WTC11 (cell line): ENCODE data around the gene WDR38. TPM values are rescaled to one million over a fixed set of nuclear protein-coding genes. Genes with fewer than 3 reads are reported as not detected.
A peak's percentile ranks its signal among the peaks of the same experiment; 100 is the strongest.

Source experiments
- ATAC-seq: fragments of 200-7000 bp; cut with Tn5 transposase; 2 replicates; pipeline ENCODE4 v1.10.0; 2021; ENCODE audit warnings: mild to moderate bottlenecking, moderate library complexity
- CTCF ChIA-PET: fragments of 300-600 bp; sonication (Branson Sonifier 250); formaldehyde crosslinking; loops from one replicate; lab custom pipeline; 2021; ENCODE audit warnings: antibody characterized with exemption; lab: Charles Lee
- POLR2A ChIA-PET: fragments of 350-600 bp; sonication (Branson Sonifier 250); formaldehyde crosslinking; loops from one replicate; lab custom pipeline; 2021; ENCODE audit warnings: antibody characterized with exemption; lab: Charles Lee
- DNase-seq: peaks from one replicate; pipeline ENCODE4 v3.0.0; 2021; ENCODE audit warnings: low spot score
- H3K27ac Mint-ChIP-seq: 2 replicates; pipeline ENCODE4 v1.8.0; 2021; ENCODE audit warnings: mixed read lengths
- H3K27me3 Mint-ChIP-seq: 2 replicates; pipeline ENCODE4 v1.8.0; 2021; ENCODE audit warnings: low read depth, mild to moderate bottlenecking, moderate library complexity, mixed read lengths
- H3K36me3 Mint-ChIP-seq: 2 replicates; pipeline ENCODE4 v1.8.0; 2021; ENCODE audit warnings: mixed read lengths
- H3K4me1 Mint-ChIP-seq: 2 replicates; pipeline ENCODE4 v1.8.0; 2022; ENCODE audit warnings: mixed read lengths
- H3K4me3 Mint-ChIP-seq: 2 replicates; pipeline ENCODE4 v1.8.0; 2021; ENCODE audit warnings: mild to moderate bottlenecking, moderate library complexity, mixed read lengths
- H3K9me3 Mint-ChIP-seq: 2 replicates; pipeline ENCODE4 v1.8.0; 2021; ENCODE audit warnings: mixed read lengths
- ESRRA ChIP-seq: sonication (generic); formaldehyde crosslinking; IDR thresholded peaks from 2 replicates; pipeline ENCODE4 v1.8.1; 2022; ENCODE audit warnings: mild to moderate bottlenecking, missing genetic modification reagents, borderline replicate concordance
- FOXP1 ChIP-seq: sonication (generic); formaldehyde crosslinking; IDR thresholded peaks from 2 replicates; pipeline ENCODE4 v1.8.0; 2022; ENCODE audit warnings: missing genetic modification reagents, mild to moderate bottlenecking, moderate library complexity, borderline replicate concordance
- JAZF1 ChIP-seq: fragments of 250-450 bp; sonication (Bioruptor Pico); IDR thresholded peaks from 2 replicates; pipeline ENCODE4 v1.9.0; 2021; ENCODE audit warnings: moderate library complexity, mild to moderate bottlenecking, inconsistent platforms
- SMAD3 ChIP-seq: sonication (generic); formaldehyde crosslinking; IDR thresholded peaks from 2 replicates; pipeline ENCODE4 v1.8.0; 2022; ENCODE audit warnings: missing genetic modification reagents, mild to moderate bottlenecking, borderline replicate concordance
- SP1 ChIP-seq: sonication (generic); formaldehyde crosslinking; conservative IDR thresholded peaks from 2 replicates; pipeline ENCODE4 v1.8.1; 2022; ENCODE audit warnings: missing genetic modification reagents
- ZNF232 ChIP-seq: sonication (generic); formaldehyde crosslinking; IDR thresholded peaks from 2 replicates; pipeline ENCODE4 v1.8.0; 2022; ENCODE audit warnings: mild to moderate bottlenecking, missing genetic modification reagents
- ZNF416 ChIP-seq: fragments of 250-450 bp; sonication (Bioruptor Pico); IDR thresholded peaks from 2 replicates; pipeline ENCODE4 v1.9.0; 2021; ENCODE audit warnings: mild to moderate bottlenecking, inconsistent platforms
- total RNA-seq: library from RNA; stranded (reverse); gene quantifications from 3 replicates; pipeline ENCODE4 v1.2.3, GENCODE V29; 2021
- TF ChIP-seq, protein P1 (sequence below): sonication (generic); formaldehyde crosslinking; IDR thresholded peaks from 2 replicates; pipeline ENCODE4 v1.8.0; 2022; ENCODE audit warnings: mild to moderate bottlenecking, missing genetic modification reagents
- TF ChIP-seq, protein P2 (sequence below): sonication (generic); formaldehyde crosslinking; IDR thresholded peaks from 2 replicates; pipeline ENCODE4 v1.8.1; 2022; ENCODE audit warnings: mild to moderate bottlenecking, missing genetic modification reagents, moderate library complexity, borderline replicate concordance
- TF ChIP-seq, protein P3 (sequence below): sonication (generic); formaldehyde crosslinking; IDR thresholded peaks from 2 replicates; pipeline ENCODE4 v1.8.1; 2023; ENCODE audit warnings: mild to moderate bottlenecking, moderate library complexity, missing genetic modification reagents
- TF ChIP-seq, protein P4 (sequence below): sonication (generic); formaldehyde crosslinking; conservative IDR thresholded peaks from 2 replicates; pipeline ENCODE4 v1.8.1; 2023; ENCODE audit warnings: mild to moderate bottlenecking, low read depth, missing genetic modification reagents, moderate library complexity
- TF ChIP-seq, protein P5 (sequence below): sonication (generic); formaldehyde crosslinking; IDR thresholded peaks from 2 replicates; pipeline ENCODE4 v1.8.1; 2023; ENCODE audit warnings: mild to moderate bottlenecking, missing genetic modification reagents

Gene WDR38
- total RNA-seq, 1 experiment from 2014 or later = not detected

DNA sequence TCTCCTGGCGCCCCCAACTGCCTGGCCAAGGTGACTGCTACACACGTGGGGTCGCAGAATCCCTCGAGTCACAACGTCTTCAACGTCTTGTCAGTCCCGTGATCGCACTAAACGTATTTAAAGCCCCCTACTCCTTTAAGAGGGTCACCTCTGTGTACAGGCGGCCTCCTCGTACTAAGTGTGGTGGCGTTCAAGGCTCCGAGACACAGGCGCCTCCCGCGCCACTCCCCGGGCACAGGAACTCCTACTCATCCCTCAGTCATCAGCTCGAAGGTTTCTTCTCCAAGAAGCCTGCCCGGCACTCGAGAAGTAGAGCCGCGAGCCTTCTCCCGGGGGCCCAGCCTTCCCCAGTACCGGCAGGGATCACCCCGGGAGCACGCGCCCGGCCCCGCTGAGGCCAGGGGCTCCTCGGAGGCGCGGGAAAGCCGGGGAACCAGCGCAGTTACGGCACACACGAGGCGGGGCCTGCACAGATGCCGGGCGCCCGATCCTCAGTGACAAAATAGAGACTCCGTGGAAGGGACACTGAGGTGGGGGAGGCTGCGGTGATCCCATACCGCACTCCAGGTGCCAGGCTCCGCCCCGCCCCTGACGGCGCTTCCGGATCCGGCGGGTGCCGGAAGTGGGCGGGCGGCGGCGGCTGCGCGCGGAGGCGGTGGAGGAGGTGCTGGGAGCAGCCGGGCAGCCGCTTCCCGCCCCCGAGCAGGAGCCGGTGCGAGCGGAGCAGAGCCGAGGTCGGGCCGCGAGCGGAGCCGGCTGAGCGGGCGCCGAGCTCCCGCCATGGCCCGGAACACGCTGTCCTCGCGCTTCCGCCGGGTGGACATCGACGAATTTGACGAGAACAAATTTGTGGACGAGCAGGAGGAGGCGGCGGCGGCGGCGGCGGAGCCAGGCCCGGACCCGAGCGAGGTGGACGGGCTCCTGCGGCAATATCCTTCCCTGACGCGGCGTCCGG is 15.5 kb downstream of the WDR38 start (continued):
- TF ChIP-seq, protein P1, sequence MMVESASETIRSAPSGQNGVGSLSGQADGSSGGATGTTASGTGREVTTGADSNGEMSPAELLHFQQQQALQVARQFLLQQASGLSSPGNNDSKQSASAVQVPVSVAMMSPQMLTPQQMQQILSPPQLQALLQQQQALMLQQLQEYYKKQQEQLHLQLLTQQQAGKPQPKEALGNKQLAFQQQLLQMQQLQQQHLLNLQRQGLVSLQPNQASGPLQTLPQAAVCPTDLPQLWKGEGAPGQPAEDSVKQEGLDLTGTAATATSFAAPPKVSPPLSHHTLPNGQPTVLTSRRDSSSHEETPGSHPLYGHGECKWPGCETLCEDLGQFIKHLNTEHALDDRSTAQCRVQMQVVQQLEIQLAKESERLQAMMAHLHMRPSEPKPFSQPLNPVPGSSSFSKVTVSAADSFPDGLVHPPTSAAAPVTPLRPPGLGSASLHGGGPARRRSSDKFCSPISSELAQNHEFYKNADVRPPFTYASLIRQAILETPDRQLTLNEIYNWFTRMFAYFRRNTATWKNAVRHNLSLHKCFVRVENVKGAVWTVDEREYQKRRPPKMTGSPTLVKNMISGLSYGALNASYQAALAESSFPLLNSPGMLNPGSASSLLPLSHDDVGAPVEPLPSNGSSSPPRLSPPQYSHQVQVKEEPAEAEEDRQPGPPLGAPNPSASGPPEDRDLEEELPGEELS (CRISPR knock-in tag) = peak; percentile 32; the same call in 1 of the 2 replicates
- TF ChIP-seq, protein P2, sequence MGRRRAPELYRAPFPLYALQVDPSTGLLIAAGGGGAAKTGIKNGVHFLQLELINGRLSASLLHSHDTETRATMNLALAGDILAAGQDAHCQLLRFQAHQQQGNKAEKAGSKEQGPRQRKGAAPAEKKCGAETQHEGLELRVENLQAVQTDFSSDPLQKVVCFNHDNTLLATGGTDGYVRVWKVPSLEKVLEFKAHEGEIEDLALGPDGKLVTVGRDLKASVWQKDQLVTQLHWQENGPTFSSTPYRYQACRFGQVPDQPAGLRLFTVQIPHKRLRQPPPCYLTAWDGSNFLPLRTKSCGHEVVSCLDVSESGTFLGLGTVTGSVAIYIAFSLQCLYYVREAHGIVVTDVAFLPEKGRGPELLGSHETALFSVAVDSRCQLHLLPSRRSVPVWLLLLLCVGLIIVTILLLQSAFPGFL = no peak
- TF ChIP-seq ZNF232 (CRISPR knock-in tag) (no peak), ESRRA (CRISPR knock-in tag) (0 out of 2 replicates have a peak, but pooled peaks have one; percentile 13), SP1 (CRISPR knock-in tag) (peak; percentile 97), ZNF416 (CRISPR knock-in tag) (no peak), JAZF1 (no peak)
- TF ChIP-seq, protein P3, sequence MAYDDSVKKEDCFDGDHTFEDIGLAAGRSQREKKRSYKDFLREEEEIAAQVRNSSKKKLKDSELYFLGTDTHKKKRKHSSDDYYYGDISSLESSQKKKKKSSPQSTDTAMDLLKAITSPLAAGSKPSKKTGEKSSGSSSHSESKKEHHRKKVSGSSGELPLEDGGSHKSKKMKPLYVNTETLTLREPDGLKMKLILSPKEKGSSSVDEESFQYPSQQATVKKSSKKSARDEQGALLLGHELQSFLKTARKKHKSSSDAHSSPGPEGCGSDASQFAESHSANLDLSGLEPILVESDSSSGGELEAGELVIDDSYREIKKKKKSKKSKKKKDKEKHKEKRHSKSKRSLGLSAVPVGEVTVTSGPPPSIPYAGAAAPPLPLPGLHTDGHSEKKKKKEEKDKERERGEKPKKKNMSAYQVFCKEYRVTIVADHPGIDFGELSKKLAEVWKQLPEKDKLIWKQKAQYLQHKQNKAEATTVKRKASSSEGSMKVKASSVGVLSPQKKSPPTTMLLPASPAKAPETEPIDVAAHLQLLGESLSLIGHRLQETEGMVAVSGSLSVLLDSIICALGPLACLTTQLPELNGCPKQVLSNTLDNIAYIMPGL = peak; percentile 63; the same call in 1 of the 2 replicates
- TF ChIP-seq, protein P4, sequence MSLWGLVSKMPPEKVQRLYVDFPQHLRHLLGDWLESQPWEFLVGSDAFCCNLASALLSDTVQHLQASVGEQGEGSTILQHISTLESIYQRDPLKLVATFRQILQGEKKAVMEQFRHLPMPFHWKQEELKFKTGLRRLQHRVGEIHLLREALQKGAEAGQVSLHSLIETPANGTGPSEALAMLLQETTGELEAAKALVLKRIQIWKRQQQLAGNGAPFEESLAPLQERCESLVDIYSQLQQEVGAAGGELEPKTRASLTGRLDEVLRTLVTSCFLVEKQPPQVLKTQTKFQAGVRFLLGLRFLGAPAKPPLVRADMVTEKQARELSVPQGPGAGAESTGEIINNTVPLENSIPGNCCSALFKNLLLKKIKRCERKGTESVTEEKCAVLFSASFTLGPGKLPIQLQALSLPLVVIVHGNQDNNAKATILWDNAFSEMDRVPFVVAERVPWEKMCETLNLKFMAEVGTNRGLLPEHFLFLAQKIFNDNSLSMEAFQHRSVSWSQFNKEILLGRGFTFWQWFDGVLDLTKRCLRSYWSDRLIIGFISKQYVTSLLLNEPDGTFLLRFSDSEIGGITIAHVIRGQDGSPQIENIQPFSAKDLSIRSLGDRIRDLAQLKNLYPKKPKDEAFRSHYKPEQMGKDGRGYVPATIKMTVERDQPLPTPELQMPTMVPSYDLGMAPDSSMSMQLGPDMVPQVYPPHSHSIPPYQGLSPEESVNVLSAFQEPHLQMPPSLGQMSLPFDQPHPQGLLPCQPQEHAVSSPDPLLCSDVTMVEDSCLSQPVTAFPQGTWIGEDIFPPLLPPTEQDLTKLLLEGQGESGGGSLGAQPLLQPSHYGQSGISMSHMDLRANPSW = 0 out of 2 replicates have a peak, but pooled peaks have one; percentile 79

DNA sequence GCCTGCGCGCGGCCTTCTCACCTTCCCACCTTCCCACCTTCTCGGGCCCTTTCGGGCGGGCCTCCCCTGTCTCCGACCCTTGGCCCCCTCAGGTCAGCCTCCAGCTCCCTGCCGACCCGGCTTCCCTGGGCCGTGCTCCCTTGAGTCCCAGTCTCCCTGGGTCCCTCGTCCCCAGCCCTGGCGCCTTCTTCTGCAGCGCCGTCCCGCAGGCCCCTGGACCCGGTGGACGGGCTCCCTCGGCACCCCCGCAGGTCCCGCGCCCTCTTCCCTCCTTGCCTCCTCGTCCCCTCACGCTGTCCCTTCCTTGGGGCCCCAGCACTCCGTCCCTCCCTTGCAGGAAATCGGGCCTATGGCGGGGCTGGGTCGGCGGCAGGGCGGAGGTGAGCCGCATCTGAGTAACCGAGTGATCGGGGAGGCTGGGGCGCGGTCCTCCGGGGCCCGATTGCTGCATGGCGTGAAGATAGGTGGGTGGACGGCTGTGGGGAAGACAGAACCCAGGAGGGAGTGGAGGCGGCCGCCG is 16.3 kb downstream of the WDR38 start:
- CTCF ChIA-PET = interaction anchor here (0.8 to 1.4 kb wide), 3 partner anchors 13 to 92 kb away, joined by 3 to 4 read pairs (median 4); partner anchors contain the start of genes OLFML2A and WDR38
- Mint-ChIP-seq H3K27me3 (no peaks in the 10 kb centered on the region), H3K9me3 (no peaks in the 10 kb centered on the region), H3K27ac (no peak overlapping the region), H3K4me3 (peak overlapping the region; percentile 91), H3K4me1 (peaks cover 41% of the 10 kb centered on the region), H3K36me3 (peaks cover 10% of the 10 kb centered on the region)
- TF ChIP-seq, protein P5, sequence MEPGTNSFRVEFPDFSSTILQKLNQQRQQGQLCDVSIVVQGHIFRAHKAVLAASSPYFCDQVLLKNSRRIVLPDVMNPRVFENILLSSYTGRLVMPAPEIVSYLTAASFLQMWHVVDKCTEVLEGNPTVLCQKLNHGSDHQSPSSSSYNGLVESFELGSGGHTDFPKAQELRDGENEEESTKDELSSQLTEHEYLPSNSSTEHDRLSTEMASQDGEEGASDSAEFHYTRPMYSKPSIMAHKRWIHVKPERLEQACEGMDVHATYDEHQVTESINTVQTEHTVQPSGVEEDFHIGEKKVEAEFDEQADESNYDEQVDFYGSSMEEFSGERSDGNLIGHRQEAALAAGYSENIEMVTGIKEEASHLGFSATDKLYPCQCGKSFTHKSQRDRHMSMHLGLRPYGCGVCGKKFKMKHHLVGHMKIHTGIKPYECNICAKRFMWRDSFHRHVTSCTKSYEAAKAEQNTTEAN (CRISPR knock-in tag) = peak; percentile 10; the same call in 1 of the 2 replicates
- no peak for TF ChIP-seq FOXP1
- TF ChIP-seq, protein P3 = peak; percentile 16; the same call in 1 of the 2 replicates
- TF ChIP-seq SMAD3 (CRISPR knock-in tag) = 0 out of 2 replicates have a peak, but pooled peaks have one; percentile 43
- no peak for DNase-seq
- peak; percentile 4; the same call in 1 of the 2 replicates for ATAC-seq
- POLR2A ChIA-PET = interaction anchor here (1.4 to 1.5 kb wide), 2 partner anchors 17 to 372 kb away, joined by 4 read pairs; partner anchors contain the start of gene HSPA5
